NCI-H1694 (cell line): ENCODE measurements around the gene HCRTR1.
A peak's percentile ranks its signal among the peaks of the same experiment; 100 is the strongest.

Experiments used
- DNase-seq: peaks from one replicate; lab custom pipeline; 2025; lab: John Stamatoyannopoulos, UW

Gene HCRTR1

GRCh38 chr1:31667065-31667785, 49.7 kb downstream of the HCRTR1 start:
- no peak for DNase-seq

- no peak for DNase-seq
Measured at GRCh38 chr1:31668303-31668883, 50.9 kb downstream of the HCRTR1 start.

- DNase-seq = peak; percentile 62
Measured at GRCh38 chr1:31669433-31669785, 51.9 kb downstream of the HCRTR1 start.

GRCh38 chr1:31669786-31670592, 52.5 kb downstream of the HCRTR1 start:
- peak; percentile 62 for DNase-seq

- no peak for DNase-seq
Measured at GRCh38 chr1:31670593-31670964, 53.1 kb downstream of the HCRTR1 start.

- no peak for DNase-seq
Measured at GRCh38 chr1:31671147-31671546, 53.7 kb downstream of the HCRTR1 start.

GRCh38 chr1:31671561-31672201, 54.2 kb downstream of the HCRTR1 start:
- DNase-seq = no peak

GRCh38 chr1:31672986-31673385, 55.5 kb downstream of the HCRTR1 start:
- peak; percentile 91 for DNase-seq

- DNase-seq = no peak
Measured at GRCh38 chr1:31673433-31673832, 55.9 kb downstream of the HCRTR1 start.

GRCh38 chr1:31674626-31675025, 57.1 kb downstream of the HCRTR1 start:
- DNase-seq = peak; percentile 81

- DNase-seq = no peak
Measured at GRCh38 chr1:31675161-31675560, 57.7 kb downstream of the HCRTR1 start.

- DNase-seq = no peak
Measured at GRCh38 chr1:31675756-31676155, 58.3 kb downstream of the HCRTR1 start.
